Esophagus muscularis mucosa (tissue), 4 donors: Measurements from ENCODE around the gene COX5B. TPM values are rescaled to one million over a fixed set of nuclear protein-coding genes. Genes with fewer than 3 reads are reported as not detected.
"Not testable (repeated sequence)": the region's sequence is repeated elsewhere in the genome, so short reads cannot be mapped to it uniquely, and the experiment has no call there.

Source experiments
- DNase-seq: peaks from one replicate; pipeline ENCODE4 v3.0.0-alpha.2; 2017; ENCODE audit errors: extremely low spot score
- H3K27ac ChIP-seq, 4 donors: fragments of 200-600 bp; sonication (generic); replicated peaks in 1 of 4; 1 replicate in 3 of 4; 2 replicates in 1 of 4; pipeline ENCODE4 v1.5.1; 2016 to 2019; ENCODE audit warnings: mild to moderate bottlenecking in 1 of 4
- H3K27me3 ChIP-seq, 4 donors: fragments of 200-600 bp; sonication (generic); one replicate each; pipeline versions ENCODE4 v1.5.1 to v1.6.0; 2016 to 2019
- H3K36me3 ChIP-seq, 4 donors: fragments of 200-600 bp; sonication (generic); one replicate each; pipeline ENCODE4 v1.5.1; 2016 to 2019
- H3K4me1 ChIP-seq, 4 donors: fragments of 200-600 bp; sonication (generic); one replicate each; pipeline ENCODE4 v1.5.1; 2016 to 2019
- H3K4me3 ChIP-seq, 4 donors: fragments of 200-600 bp; sonication (generic); 1 replicate in 2 of 4; 2 replicates in 2 of 4; pipeline ENCODE4 v1.5.1; 2016 to 2019; ENCODE audit warnings: mild to moderate bottlenecking in 4 of 4, moderate library complexity in 1 of 4
- H3K9me3 ChIP-seq, 4 donors: fragments of 200-600 bp; sonication (generic); 1 replicate in 3 of 4; 2 replicates in 1 of 4; pipeline ENCODE4 v1.5.1; 2016 to 2019
- EP300 ChIP-seq: sonication (generic); formaldehyde crosslinking; IDR thresholded peaks from one replicate; pipeline ENCODE4 v1.6.1; 2017; ENCODE audit warnings: antibody characterized with exemption
- POLR2A ChIP-seq: fragments of 450-650 bp; IDR thresholded peaks from one replicate; pipeline ENCODE4 v1.6.1; 2017; ENCODE audit warnings: antibody characterized with exemption, moderate library complexity, mild to moderate bottlenecking, low read depth
- POLR2AphosphoS5 ChIP-seq, 2 donors: sonication (generic); formaldehyde crosslinking; IDR thresholded peaks; one replicate each; pipeline ENCODE4 v1.6.1; 2017; ENCODE audit warnings: antibody characterized with exemption in 2 of 2
- WGBS: methylation state at CpG from one replicate; pipeline ENCODE4 v1.1.5; 2018; 5-methylcytosine and 5-hydroxymethylcytosine counted together
- intact Hi-C: fragments of 100-400 bp; cut with DNase I; formaldehyde crosslinking; loops from one replicate; pipeline ENCODE4 v1.15.1; 2023
- total RNA-seq, 4 donors: library from RNA; depleted of rRNA; stranded (reverse); fragments of >200 nt; gene quantifications; one replicate each; pipeline versions ENCODE4 v1.1.0 to v1.2.1, GENCODE V29; 2016
- TF ChIP-seq, protein P1 (sequence below), 3 experiments: fragments of 200-600 bp in 2 of 3; fragments of 450-650 bp in 1 of 3; sonication (generic) in 2 of 3; IDR thresholded peaks; one replicate each; pipeline ENCODE4 v1.5.1; 2017 to 2019; ENCODE audit warnings: antibody characterized with exemption in 3 of 3, mild to moderate bottlenecking in 2 of 3, moderate library complexity in 1 of 3

Gene COX5B
- total RNA-seq, 4 donors from 2014 or later, result 382 to 507 (median 481) TPM

DNA sequence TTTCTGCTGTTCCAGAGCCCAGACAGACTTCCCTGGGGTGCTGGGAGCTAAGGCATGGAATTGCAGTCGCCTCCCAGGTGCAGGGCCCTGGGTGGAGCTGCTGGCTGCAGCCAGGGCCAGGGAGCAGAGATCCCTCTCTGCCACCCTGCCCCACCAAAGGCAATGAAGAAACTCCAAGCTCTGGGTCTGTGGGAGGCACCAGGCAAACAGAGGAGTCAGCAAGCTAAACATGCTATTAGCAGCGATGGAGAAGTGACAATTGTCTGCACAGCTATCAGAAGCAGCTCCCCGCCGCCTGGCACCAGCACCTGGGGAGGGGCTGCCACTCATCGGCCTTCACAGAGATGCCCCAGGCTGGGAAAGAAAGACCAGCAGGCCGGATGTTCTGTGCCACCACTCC, 28.0 kb upstream of the COX5B start:
- DNase-seq, result no peak
- WGBS, result no CpG with 5 or more reads among the region's 6 CpGs
- no peak overlapping the region for H3K4me3 ChIP-seq
- no peaks in the 10 kb centered on the region for H3K9me3 ChIP-seq
- no peaks in the 10 kb centered on the region for H3K4me1 ChIP-seq
- H3K27me3 ChIP-seq, result no peaks in the 10 kb centered on the region
- no peaks in the 10 kb centered on the region for H3K36me3 ChIP-seq
- H3K27ac ChIP-seq, result no peak overlapping the region
- intact Hi-C loops, result no loop called here
- TF ChIP-seq, protein P1, sequence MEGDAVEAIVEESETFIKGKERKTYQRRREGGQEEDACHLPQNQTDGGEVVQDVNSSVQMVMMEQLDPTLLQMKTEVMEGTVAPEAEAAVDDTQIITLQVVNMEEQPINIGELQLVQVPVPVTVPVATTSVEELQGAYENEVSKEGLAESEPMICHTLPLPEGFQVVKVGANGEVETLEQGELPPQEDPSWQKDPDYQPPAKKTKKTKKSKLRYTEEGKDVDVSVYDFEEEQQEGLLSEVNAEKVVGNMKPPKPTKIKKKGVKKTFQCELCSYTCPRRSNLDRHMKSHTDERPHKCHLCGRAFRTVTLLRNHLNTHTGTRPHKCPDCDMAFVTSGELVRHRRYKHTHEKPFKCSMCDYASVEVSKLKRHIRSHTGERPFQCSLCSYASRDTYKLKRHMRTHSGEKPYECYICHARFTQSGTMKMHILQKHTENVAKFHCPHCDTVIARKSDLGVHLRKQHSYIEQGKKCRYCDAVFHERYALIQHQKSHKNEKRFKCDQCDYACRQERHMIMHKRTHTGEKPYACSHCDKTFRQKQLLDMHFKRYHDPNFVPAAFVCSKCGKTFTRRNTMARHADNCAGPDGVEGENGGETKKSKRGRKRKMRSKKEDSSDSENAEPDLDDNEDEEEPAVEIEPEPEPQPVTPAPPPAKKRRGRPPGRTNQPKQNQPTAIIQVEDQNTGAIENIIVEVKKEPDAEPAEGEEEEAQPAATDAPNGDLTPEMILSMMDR (IDR thresholded peaks at IDR 0.05), result no peak
- TF ChIP-seq POLR2AphosphoS5 (IDR thresholded peaks at IDR 0.05) (no peak), POLR2A (no peak), EP300 (no peak)

DNA sequence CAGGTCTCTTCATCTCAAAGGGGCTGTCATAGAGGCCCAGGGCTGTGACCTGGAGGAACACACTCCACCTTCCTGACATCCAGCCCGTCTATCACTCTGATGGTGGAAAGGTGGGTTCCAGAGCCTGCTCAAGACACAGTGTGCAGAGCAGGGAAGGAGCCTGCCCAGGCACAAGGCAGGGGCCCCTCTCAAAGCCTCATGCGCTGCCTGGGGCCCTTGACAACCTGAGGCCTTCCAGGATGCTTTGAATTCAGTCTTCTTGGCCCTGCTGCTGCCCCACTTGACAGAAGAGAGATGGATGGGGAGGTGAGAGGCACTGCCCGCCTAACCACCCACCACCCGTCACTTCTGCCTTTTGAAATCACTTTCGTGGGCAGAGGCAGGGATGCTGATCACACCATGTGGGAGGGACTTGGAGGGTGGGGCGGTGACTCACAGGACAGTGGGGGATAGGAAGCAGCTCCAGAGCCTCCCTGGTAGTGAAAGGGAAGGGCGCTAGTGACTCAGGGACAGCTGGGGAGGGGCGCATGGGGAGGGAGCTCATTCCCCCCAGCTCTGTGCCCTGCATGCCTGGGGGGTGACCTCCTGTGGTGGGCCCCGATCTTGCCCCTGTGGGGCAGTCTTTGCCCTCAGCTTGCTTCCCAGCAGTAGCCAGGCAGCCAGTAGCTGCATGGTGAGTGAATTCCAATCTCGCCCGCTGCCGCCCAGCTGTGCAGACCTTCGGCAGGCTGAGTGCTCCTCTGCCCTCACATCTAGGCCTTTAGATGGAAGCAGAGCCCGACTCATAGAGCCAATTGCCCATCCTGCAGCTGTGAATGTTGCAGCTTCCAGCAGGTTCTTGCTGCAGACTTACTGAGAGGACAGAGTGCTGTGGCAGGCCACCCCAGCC, 26.7 kb upstream of the COX5B start:
- H3K4me1 ChIP-seq, H3K4me3 ChIP-seq, intact Hi-C loops, H3K36me3 ChIP-seq, DNase-seq, H3K27me3 ChIP-seq, H3K9me3 ChIP-seq, H3K27ac ChIP-seq: not testable (repeated sequence)
- WGBS, result no CpG with 5 or more reads among the region's 14 CpGs

DNA sequence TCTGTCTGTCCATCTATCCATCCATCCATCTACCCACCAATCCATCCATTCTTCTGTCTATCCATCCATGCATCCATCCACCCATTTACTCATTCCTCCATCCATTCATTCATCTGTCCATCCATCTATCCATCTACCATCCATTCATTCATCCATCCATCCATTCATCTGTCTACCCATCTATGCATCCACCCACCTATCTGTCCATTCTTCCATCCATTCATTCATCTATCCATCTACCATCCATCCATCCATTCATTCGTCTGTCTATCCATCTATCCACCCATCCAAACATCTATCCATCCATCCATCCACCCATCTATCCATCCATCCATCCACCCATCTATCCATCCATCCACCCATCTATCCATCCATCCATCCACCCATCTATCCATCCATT, 25.4 kb upstream of the COX5B start:
- intact Hi-C loops, H3K27me3 ChIP-seq, H3K4me3 ChIP-seq, DNase-seq, H3K27ac ChIP-seq, H3K4me1 ChIP-seq, H3K36me3 ChIP-seq, H3K9me3 ChIP-seq: not testable (repeated sequence)
- WGBS, result 96% methylated on average over 1 of the region's 1 CpG

DNA sequence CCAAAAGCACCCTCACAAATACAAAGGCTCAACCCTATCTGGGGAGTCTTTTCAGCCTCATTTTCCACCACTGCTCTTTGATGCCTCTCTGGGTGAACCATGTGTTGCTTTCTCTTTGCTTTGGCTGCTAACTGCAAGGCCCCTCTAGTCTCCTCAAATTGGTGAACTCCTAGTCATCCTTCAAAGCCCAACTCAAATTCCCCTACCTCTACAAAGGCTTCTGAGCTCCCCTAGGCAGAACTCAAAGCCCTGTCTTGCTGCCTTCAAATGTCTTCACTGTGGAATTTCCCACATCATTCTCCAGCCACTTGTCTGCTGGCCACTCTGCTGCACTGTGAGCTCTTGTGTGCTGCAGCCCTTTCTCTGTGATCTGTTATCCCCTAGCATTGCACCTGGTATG, 22.9 kb upstream of the COX5B start:
- H3K4me1 ChIP-seq, DNase-seq, H3K27me3 ChIP-seq, H3K9me3 ChIP-seq, intact Hi-C loops, H3K4me3 ChIP-seq, H3K36me3 ChIP-seq, H3K27ac ChIP-seq: not testable (repeated sequence)

DNA sequence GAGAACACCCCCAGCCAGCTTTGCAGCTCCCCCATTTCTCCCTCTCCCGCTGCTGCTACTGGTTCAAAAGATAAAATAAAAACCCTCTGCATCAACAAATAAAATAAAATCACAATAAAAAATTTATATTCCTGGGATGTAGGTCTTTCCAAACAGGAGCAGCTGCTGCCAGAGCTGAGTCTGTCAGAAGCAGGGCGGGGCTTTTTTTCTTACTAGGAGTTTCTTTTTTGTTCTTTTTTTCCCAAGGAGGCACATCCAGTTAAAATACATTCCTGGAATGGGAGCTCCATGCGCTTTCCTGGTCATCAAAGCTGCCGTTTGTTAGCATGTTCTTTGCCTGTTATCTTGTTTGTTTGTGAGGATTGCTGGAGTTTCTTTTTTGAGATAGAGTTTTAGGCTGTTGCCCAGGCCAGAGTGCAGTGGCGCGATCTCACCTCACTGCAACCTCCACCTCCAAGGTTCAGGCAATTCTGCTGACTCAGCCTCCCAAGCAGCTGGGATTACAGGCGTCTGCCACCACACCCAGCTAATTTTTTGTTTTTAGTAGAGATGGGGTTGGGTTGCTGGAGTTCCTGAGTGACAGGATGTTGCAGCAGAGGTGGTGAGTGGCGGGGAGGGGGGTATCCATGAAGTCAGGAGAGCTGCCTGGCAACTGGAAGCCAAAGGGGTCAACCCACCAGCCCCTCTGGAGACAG, 20.4 kb upstream of the COX5B start:
- H3K9me3 ChIP-seq, DNase-seq, intact Hi-C loops, H3K4me1 ChIP-seq, H3K36me3 ChIP-seq, H3K27ac ChIP-seq, H3K4me3 ChIP-seq, H3K27me3 ChIP-seq: not testable (repeated sequence)
- 86% methylated on average over 1 of the region's 8 CpGs for WGBS

DNA sequence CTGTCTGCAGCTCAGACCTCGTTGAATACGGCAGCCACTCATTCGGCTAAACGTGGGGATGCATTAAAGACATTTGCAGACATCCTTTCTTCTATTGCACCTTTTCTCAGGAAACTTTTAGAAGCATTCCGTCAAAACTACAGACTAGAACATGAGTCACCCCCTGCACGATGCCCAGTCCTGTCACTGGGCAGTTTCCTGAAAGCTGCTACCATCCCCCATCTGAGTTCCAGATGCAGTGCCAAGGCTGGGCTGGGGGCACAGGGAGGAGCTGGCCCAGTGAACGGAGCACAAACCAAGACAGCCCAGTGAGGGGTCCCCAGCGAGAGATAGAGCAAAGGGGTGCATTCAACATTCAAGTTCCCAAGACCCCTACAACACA, 19.8 kb upstream of the COX5B start:
- H3K27ac ChIP-seq, intact Hi-C loops, H3K36me3 ChIP-seq, H3K4me1 ChIP-seq, H3K4me3 ChIP-seq, DNase-seq, H3K27me3 ChIP-seq, H3K9me3 ChIP-seq: not testable (repeated sequence)
- WGBS, result 63% methylated on average over 8 of the region's 8 CpGs

DNA sequence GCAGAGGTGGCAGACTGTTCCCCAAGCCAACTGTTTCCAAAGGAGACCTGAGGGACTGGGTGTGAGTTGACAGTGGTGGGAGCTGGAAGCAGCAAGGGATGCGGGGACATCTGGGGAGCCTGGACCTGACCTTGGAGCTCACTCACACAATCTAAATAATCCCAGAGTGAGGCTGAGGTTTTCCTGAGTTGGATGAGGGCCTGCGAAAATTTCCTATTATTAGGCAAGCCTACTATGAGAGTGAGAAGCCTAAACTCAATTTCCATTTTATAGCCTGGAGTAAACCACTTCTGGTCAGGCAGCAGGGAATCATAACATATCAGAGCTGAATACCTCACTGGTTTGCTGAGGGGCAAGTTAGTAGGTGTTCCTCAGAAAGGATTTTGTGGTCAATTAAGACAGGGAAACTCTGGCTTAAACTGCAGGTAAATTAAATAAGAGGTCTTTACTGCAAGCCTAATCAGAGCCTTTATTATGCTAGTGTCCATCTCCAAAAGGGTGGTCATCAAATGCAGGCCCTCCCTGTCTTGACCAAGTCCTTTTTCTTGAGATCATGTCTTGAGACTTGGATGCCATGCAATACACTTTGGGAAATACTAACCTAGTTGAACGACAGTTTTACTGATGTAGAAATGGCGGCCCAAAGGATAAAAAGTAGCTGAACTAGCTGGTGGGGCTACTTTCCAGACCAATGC, 1.7 kb upstream of the COX5B start:
- intact Hi-C loops, result loop anchor here (2.0 to 10.0 kb wide), 2 partner anchors 21 to 51 kb away; partner anchors contain the start of gene ACTR1B
- H3K27ac ChIP-seq, result peak overlapping the region in 2 of 4 donors; percentile 93 to 95
- peak; percentile 79 for DNase-seq
- no peaks in the 10 kb centered on the region for H3K9me3 ChIP-seq
- 97% methylated on average over 4 of the region's 4 CpGs for WGBS
- H3K4me1 ChIP-seq, result peaks cover 13 to 27% (median 18%) of the 10 kb centered on the region in 4 donors
- H3K4me3 ChIP-seq, result no peak overlapping the region
- H3K27me3 ChIP-seq, result no peaks in the 10 kb centered on the region
- TF ChIP-seq, protein P1 (IDR thresholded peaks at IDR 0.05), result no peak
- TF ChIP-seq EP300 (no peak), POLR2AphosphoS5 (IDR thresholded peaks at IDR 0.05) (no peak), POLR2A (no peak)
- peaks cover 20 to 22% (median 21%) of the 10 kb centered on the region in 4 donors for H3K36me3 ChIP-seq
